Measurements from ENCODE around the gene GTF3C5.

The GTF3C5 gene

GRCh38 chr9:133099726-133100505 is 69.1 kb downstream of the GTF3C5 start:
- TF ChIP-seq, protein P1, sequence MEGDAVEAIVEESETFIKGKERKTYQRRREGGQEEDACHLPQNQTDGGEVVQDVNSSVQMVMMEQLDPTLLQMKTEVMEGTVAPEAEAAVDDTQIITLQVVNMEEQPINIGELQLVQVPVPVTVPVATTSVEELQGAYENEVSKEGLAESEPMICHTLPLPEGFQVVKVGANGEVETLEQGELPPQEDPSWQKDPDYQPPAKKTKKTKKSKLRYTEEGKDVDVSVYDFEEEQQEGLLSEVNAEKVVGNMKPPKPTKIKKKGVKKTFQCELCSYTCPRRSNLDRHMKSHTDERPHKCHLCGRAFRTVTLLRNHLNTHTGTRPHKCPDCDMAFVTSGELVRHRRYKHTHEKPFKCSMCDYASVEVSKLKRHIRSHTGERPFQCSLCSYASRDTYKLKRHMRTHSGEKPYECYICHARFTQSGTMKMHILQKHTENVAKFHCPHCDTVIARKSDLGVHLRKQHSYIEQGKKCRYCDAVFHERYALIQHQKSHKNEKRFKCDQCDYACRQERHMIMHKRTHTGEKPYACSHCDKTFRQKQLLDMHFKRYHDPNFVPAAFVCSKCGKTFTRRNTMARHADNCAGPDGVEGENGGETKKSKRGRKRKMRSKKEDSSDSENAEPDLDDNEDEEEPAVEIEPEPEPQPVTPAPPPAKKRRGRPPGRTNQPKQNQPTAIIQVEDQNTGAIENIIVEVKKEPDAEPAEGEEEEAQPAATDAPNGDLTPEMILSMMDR (IDR thresholded peaks at IDR 0.05; ENCODE audit: borderline replicate concordance, control extremely low read depth, extremely low read depth, insufficient read depth, missing control alignments): no peak
- in situ Hi-C loops (cut with MboI; ENCODE audit: low sequenced_read_pairs, unreplicated experiment): no loop called here

DNA sequence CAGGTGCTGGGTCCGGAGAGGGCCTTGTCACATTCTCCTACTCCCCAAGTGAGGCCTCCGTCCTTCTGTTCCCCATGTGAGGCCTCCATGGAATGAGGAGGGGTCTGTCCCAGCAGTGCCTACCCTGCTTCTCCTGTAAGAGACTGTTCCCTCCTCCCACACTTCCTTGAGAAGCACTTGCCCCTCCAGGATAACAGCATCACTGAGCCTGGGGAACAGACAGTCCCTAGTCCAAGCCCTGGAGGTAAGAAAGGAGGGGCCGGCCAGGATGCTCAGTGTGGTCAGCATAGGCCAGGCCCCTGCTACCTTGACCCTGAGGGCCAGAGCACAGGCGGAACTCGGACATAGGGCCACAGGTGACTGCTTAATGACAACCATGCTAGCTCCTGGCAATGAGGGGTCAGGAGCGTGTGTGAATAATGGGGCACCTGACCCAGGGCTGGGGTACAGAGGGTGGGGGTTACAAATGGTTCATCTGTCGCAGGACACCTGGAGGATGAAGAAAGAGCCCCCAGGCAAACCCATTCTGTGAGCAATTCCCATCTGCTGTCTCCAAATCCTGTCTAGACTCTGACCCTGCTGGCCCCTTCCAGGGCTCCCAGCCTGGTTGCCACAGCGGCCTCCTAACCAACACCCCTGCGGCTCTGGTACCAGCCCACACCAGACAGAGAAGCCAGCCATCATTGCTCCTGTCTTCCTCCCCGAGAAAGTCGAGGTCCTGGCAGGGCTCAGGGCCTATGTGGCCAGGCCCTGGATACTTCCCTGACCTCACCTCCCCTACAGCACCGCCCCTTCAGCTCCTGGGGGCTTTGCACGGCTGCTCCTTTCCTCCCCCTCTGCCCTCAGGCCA is 69.9 kb downstream of the GTF3C5 start:
- in situ Hi-C loops (cut with MboI; ENCODE audit: low sequenced_read_pairs, unreplicated experiment): no loop called here
- TF ChIP-seq, protein P1 (IDR thresholded peaks at IDR 0.05; ENCODE audit: borderline replicate concordance, control extremely low read depth, extremely low read depth, insufficient read depth, missing control alignments): no peak
- peak; percentile 16 for DNase-seq (ENCODE audit: low spot score)

More at GRCh38 chr9:133099726-133100505, 69.1 kb downstream of the GTF3C5 start:
- DNase-seq (ENCODE audit: low spot score): no peak

DNA sequence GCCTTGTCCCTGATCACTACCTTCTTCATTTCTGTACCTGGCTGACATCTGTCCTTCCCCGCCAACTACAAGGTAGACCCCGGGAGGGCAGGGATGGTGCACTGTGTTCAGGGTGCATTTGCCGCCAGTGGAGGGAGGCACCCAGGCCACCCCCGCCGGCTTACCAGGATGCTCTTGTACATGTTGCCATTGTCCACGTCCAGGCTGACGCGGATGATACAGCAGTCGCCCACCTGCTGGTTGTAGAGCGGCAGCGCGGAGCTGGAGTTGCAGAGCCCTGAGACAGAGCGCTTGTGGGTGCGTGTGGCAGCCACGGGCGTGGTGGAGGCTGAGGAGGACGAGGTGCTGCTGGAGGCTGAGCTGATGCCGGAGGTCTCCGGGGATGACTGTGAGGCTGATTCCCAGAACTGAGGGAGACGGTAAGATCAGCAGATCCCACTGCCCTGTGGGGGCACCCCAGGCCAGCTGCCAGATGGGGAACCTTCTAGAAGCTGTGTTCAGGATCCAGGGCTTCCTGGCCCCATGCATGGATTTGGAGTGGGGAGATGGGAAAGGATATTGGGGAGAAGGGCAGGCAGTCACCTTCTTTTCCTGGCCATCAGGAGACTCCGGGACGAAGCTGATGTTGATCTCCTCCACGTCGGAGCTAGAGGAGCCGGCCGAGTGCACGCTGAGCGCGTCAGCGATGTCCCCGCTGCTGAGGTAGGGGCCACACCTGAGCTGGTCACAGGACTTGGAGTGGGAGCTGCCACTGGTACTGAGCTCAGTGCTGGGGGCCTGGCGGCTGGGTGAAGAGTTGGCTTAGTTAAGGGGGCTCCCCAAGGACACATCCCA is 70.8 kb downstream of the GTF3C5 start:
- TF ChIP-seq, protein P1 (IDR thresholded peaks at IDR 0.05; ENCODE audit: borderline replicate concordance, control extremely low read depth, extremely low read depth, insufficient read depth, missing control alignments): no peak
- in situ Hi-C loops (cut with MboI; ENCODE audit: low sequenced_read_pairs, unreplicated experiment): no loop called here
- peak; percentile 18 for DNase-seq (ENCODE audit: low spot score)

DNA sequence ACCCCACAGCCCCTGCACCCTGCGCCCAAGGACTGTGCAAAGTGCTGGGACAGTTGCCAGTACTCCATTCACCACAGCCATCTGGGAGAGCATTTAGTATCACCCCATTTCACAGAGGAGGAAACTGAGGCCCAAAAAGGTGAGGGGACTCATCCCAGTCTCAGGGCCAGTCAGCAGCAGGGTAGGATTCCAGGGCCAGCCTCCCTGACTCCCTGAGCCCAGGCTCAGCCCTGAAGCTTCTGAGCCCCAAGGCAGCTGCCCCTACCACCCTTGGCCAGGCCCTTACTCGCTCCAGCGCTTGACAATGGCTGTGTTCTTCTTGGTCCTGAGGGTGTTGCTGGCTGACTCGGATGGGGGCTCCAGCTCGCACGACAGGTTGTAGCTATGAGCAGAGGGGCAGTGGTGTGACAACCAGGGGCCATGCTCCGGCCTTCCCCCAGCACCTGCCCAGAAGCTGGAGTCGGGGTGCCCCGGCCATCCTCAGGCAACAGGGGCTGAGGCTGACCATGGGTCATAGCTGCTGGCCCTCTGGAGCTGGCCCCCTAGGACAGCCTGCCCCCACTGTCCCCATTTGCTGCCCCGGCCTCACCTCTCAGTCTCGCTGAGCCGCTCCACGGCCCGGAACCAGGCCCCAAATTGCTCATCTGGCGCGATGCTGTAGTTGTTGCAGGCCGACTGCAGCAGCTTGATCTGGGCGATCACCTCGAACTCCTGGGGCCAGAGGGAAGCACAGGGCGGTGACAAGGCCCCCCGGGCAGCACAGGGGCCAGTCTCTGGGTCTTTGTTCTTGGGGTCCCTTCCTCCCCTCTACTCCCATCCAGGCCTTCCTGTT is 71.6 kb downstream of the GTF3C5 start:
- in situ Hi-C loops (cut with MboI; ENCODE audit: low sequenced_read_pairs, unreplicated experiment): no loop called here
- peak; percentile 16 for DNase-seq (ENCODE audit: low spot score)
- TF ChIP-seq, protein P1 (IDR thresholded peaks at IDR 0.05; ENCODE audit: borderline replicate concordance, control extremely low read depth, extremely low read depth, insufficient read depth, missing control alignments): no peak

- DNase-seq (ENCODE audit: low spot score): peak; percentile 83
- in situ Hi-C loops (cut with MboI; ENCODE audit: low sequenced_read_pairs, unreplicated experiment): no loop called here
- TF ChIP-seq, protein P1 (IDR thresholded peaks at IDR 0.05; ENCODE audit: borderline replicate concordance, control extremely low read depth, extremely low read depth, insufficient read depth, missing control alignments): peak; percentile 93
These were observed 72.6 kb downstream of the GTF3C5 start for GRCh38 chr9:133103183-133103986.
